ENCODE measurements around the gene PHACTR3.

PHACTR3 gene

GRCh38 chr20:59740621-59741020 is 136.3 kb downstream of the PHACTR3 start:
- DNase-seq: no peak

- no peak for DNase-seq
These were observed 136.7 kb downstream of the PHACTR3 start for GRCh38 chr20:59741073-59741472.

- no peak for DNase-seq
These were observed 138.2 kb downstream of the PHACTR3 start for GRCh38 chr20:59742351-59743095.

GRCh38 chr20:59743308-59743707 is 139.0 kb downstream of the PHACTR3 start:
- DNase-seq: no peak

- no peak for DNase-seq
These were observed 139.6 kb downstream of the PHACTR3 start for GRCh38 chr20:59743767-59744485.

- DNase-seq: no peak
These were observed 140.4 kb downstream of the PHACTR3 start for GRCh38 chr20:59744756-59745155.

GRCh38 chr20:59745201-59745600 is 140.9 kb downstream of the PHACTR3 start:
- no peak for DNase-seq

- DNase-seq: no peak
These were observed 141.4 kb downstream of the PHACTR3 start for GRCh38 chr20:59745716-59746115.

GRCh38 chr20:59746155-59746554 is 141.8 kb downstream of the PHACTR3 start:
- DNase-seq: no peak

GRCh38 chr20:59747671-59748515 is 143.6 kb downstream of the PHACTR3 start:
- no peak for DNase-seq

GRCh38 chr20:59748619-59749191 is 144.4 kb downstream of the PHACTR3 start:
- no peak for DNase-seq

GRCh38 chr20:59749301-59749700 is 145.0 kb downstream of the PHACTR3 start:
- DNase-seq: no peak

GRCh38 chr20:59750209-59750840 is 146.0 kb downstream of the PHACTR3 start:
- DNase-seq: no peak

GRCh38 chr20:59751075-59751711 is 146.9 kb downstream of the PHACTR3 start:
- peak; percentile 48 for DNase-seq

GRCh38 chr20:59752101-59752586 is 147.8 kb downstream of the PHACTR3 start:
- DNase-seq: no peak

- DNase-seq: no peak
These were observed 148.5 kb downstream of the PHACTR3 start for GRCh38 chr20:59752704-59753460.

GRCh38 chr20:59753836-59754235 is 149.5 kb downstream of the PHACTR3 start:
- DNase-seq: no peak

- DNase-seq: no peak
These were observed 150.2 kb downstream of the PHACTR3 start for GRCh38 chr20:59754551-59754950.

- DNase-seq: no peak
These were observed 151.9 kb downstream of the PHACTR3 start for GRCh38 chr20:59756241-59756640.

GRCh38 chr20:59764037-59764436 is 159.7 kb downstream of the PHACTR3 start:
- DNase-seq: no peak

GRCh38 chr20:59765599-59766177 is 161.3 kb downstream of the PHACTR3 start:
- no peak for DNase-seq

Data from COR-L47 (cell line).